ENCODE results near the gene ANKRD33. TPM values are rescaled to one million over a fixed set of nuclear protein-coding genes. Genes with fewer than 3 reads are reported as not detected.

The ANKRD33 gene, protein sequence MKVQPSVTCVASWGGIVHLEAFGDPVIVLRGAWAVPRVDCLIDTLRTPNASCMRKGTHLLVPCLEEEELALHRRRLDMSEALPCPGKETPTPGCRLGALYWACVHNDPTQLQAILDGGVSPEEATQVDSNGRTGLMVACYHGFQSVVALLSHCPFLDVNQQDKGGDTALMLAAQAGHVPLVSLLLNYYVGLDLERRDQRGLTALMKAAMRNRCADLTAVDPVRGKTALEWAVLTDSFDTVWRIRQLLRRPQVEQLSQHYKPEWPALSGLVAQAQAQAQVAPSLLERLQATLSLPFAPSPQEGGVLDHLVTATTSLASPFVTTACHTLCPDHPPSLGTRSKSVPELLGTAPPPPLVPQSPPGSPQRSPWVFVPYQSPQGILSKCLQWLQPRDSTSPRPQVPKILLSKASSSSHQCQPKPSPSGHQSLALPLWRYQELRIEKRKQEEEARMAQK
- total RNA-seq = not detected

GRCh38 chr12:51887476-51888315 lies at the start of gene ANKRD33:
TSS of gene ANKRD33 (plus strand) at chr12:51888103. CDS start at chr12:51888187, 84 bp downstream.
- ChIA-PET CTCF (interaction anchor here (0.5 to 5.2 kb wide), 6 partner anchors 12 to 349 kb away, joined by 3 to 22 read pairs (median 4); no protein-coding TSS in a partner anchor), POLR2A (no interaction called here)
- ATAC-seq = no peak
- Mint-ChIP-seq H3K27ac (no peak within 1 kb of the TSS), H3K4me1 (peaks cover 19% of the 10 kb centered on the region), H3K27me3 (no peaks in the 10 kb centered on the region), H3K4me3 (no peak within 1 kb of the TSS), H3K36me3 (ENCODE audit: low read depth) (no peaks in the 10 kb centered on the region), H3K9me3 (ENCODE audit: low read depth) (peaks cover 4% of the 10 kb centered on the region)
- no peak for DNase-seq
- intact Hi-C loops (cut with DNase I, micrococcal nuclease) = loop anchor here in 1 of 2 experiments (2.0 kb wide), 2 partner anchors 59 to 83 kb away; no protein-coding TSS in a partner anchor

- intact Hi-C loops (cut with DNase I, micrococcal nuclease) = no loop called here
- ChIA-PET POLR2A (interaction anchor here (0.5 kb wide), 1 partner anchor 378 kb away, joined by 3 read pairs; no protein-coding TSS in a partner anchor), CTCF (no interaction called here)
- no peaks in the 10 kb centered on the region for H3K36me3 Mint-ChIP-seq (ENCODE audit: low read depth)
- H3K9me3 Mint-ChIP-seq (ENCODE audit: low read depth) = no peaks in the 10 kb centered on the region
- H3K4me3 Mint-ChIP-seq = no peak overlapping the region
- no peak overlapping the region for H3K27ac Mint-ChIP-seq
- DNase-seq (no peak), ATAC-seq (no peak)
- peaks cover 5% of the 10 kb centered on the region for H3K27me3 Mint-ChIP-seq
- no peaks in the 10 kb centered on the region for H3K4me1 Mint-ChIP-seq
Measured at GRCh38 chr12:51838762-51839161, 49.1 kb upstream of the ANKRD33 start.

GRCh38 chr12:51839310-51839947 lies 48.5 kb upstream of the ANKRD33 start:
- no peak for ATAC-seq
- ChIA-PET POLR2A (interaction anchor here (0.6 kb wide), 1 partner anchor 34 kb away, joined by 3 read pairs; no protein-coding TSS in a partner anchor), CTCF (interaction anchor here (0.7 kb wide), 1 partner anchor 484 kb away, joined by 3 read pairs; no protein-coding TSS in a partner anchor)
- H3K9me3 Mint-ChIP-seq (ENCODE audit: low read depth) = no peaks in the 10 kb centered on the region
- no peak overlapping the region for H3K27ac Mint-ChIP-seq
- no peaks in the 10 kb centered on the region for H3K4me1 Mint-ChIP-seq
- H3K27me3 Mint-ChIP-seq = peaks cover 8% of the 10 kb centered on the region
- intact Hi-C loops (cut with DNase I, micrococcal nuclease) = no loop called here
- DNase-seq = no peak
- no peak overlapping the region for H3K4me3 Mint-ChIP-seq
- H3K36me3 Mint-ChIP-seq (ENCODE audit: low read depth) = no peaks in the 10 kb centered on the region

- intact Hi-C loops (cut with DNase I, micrococcal nuclease) = no loop called here
- DNase-seq (no peak), ATAC-seq (no peak)
- H3K4me1 Mint-ChIP-seq = peaks cover under 1% of the 10 kb centered on the region
- H3K27ac Mint-ChIP-seq = no peak overlapping the region
- POLR2A ChIA-PET = no interaction called here
- H3K4me3 Mint-ChIP-seq = no peak overlapping the region
- no peaks in the 10 kb centered on the region for H3K36me3 Mint-ChIP-seq (ENCODE audit: low read depth)
- no peaks in the 10 kb centered on the region for H3K9me3 Mint-ChIP-seq (ENCODE audit: low read depth)
- CTCF ChIA-PET = interaction anchor here (0.6 to 1.0 kb wide), 2 partner anchors 10 to 17 kb away, joined by 3 to 4 read pairs; no protein-coding TSS in a partner anchor
- H3K27me3 Mint-ChIP-seq = peaks cover 20% of the 10 kb centered on the region
Measured at GRCh38 chr12:51840966-51841365, 46.9 kb upstream of the ANKRD33 start.

- CTCF ChIA-PET = interaction anchor here (0.6 to 1.0 kb wide), 2 partner anchors 18 to 1156 kb away, joined by 3 to 4 read pairs; no protein-coding TSS in a partner anchor
Measured at GRCh38 chr12:51841727-51842126, 46.2 kb upstream of the ANKRD33 start.

GRCh38 chr12:51844854-51845253 lies 43.0 kb upstream of the ANKRD33 start:
- Mint-ChIP-seq H3K4me1 (peaks cover 9% of the 10 kb centered on the region), H3K4me3 (no peak overlapping the region), H3K9me3 (ENCODE audit: low read depth) (no peaks in the 10 kb centered on the region), H3K27ac (no peak overlapping the region), H3K27me3 (peaks cover 33% of the 10 kb centered on the region), H3K36me3 (ENCODE audit: low read depth) (no peaks in the 10 kb centered on the region)
- ATAC-seq (no peak), DNase-seq (no peak)
- ChIA-PET POLR2A (no interaction called here), CTCF (interaction anchor here (0.5 to 0.8 kb wide), 2 partner anchors 10 to 475 kb away, joined by 4 read pairs; no protein-coding TSS in a partner anchor)
- intact Hi-C loops (cut with DNase I, micrococcal nuclease) = no loop called here

More at GRCh38 chr12:51841727-51842126, 46.2 kb upstream of the ANKRD33 start:
- Mint-ChIP-seq H3K4me1 (peaks cover 5% of the 10 kb centered on the region), H3K9me3 (ENCODE audit: low read depth) (no peaks in the 10 kb centered on the region), H3K27me3 (peaks cover 26% of the 10 kb centered on the region), H3K27ac (no peak overlapping the region), H3K4me3 (no peak overlapping the region), H3K36me3 (ENCODE audit: low read depth) (no peaks in the 10 kb centered on the region)
- no peak for ATAC-seq
- intact Hi-C loops (cut with DNase I, micrococcal nuclease) = no loop called here
- POLR2A ChIA-PET = no interaction called here
- no peak for DNase-seq

DNA sequence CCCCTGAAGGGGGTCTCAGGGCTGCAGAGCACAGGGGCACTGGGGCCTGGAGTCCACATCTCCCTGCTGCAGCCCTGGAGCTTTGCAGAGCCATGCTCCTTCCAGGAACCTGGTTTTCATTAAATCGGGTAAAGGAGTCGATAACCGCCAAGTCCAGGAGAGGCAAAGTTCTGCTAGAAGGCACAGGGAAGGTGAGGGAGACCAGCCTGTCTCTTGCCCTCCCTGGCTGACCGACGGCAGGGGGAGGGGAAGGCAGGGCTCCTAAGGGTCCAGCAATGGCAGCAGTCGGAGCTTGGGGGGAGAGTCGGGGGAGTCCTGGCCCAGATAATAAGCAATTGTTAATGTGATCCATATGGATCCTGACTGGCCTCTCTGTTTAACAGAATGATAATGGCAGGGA lies 42.4 kb upstream of the ANKRD33 start:
- ChIA-PET CTCF (interaction anchor here (1.0 kb wide), 1 partner anchor 30 kb away, joined by 3 read pairs; no protein-coding TSS in a partner anchor), POLR2A (no interaction called here)
- no peak for DNase-seq
- Mint-ChIP-seq H3K27ac (no peak overlapping the region), H3K4me3 (no peak overlapping the region), H3K4me1 (peaks cover 9% of the 10 kb centered on the region), H3K9me3 (ENCODE audit: low read depth) (no peaks in the 10 kb centered on the region), H3K27me3 (peaks cover 33% of the 10 kb centered on the region), H3K36me3 (ENCODE audit: low read depth) (no peaks in the 10 kb centered on the region)
- no peak for ATAC-seq
- intact Hi-C loops (cut with DNase I, micrococcal nuclease) = no loop called here

DNA sequence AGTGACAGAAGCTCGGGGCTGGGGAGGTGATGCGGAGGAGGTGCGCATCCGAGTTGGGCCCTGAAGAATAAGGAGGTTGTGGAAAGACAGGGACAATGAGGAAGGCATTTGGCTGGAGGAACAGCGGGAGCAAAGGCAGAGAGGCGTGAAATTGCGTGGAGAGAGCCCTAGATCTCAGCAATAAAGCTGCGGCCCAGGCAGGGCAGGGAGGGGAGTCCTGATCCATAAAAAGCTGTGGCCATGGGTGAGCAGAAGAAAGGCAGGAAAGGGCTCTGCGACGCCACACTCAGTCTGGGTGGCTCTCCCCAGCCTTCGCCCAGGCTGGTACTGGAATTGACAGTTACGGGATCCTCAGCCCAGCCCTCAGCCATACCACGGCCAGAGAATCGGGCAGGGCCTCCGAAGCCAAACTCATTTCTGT lies 41.6 kb upstream of the ANKRD33 start:
- ChIA-PET POLR2A (interaction anchor here (0.7 kb wide), 1 partner anchor 770 kb away, joined by 3 read pairs; no protein-coding TSS in a partner anchor), CTCF (interaction anchor here (1.0 kb wide), 1 partner anchor 29 kb away, joined by 3 read pairs; no protein-coding TSS in a partner anchor)
- H3K27me3 Mint-ChIP-seq = peaks cover 33% of the 10 kb centered on the region
- peaks cover 10% of the 10 kb centered on the region for H3K4me1 Mint-ChIP-seq
- H3K27ac Mint-ChIP-seq = no peak overlapping the region
- DNase-seq (no peak), ATAC-seq (no peak)
- intact Hi-C loops (cut with DNase I, micrococcal nuclease) = no loop called here
- no peaks in the 10 kb centered on the region for H3K9me3 Mint-ChIP-seq (ENCODE audit: low read depth)
- no peak overlapping the region for H3K4me3 Mint-ChIP-seq
- no peaks in the 10 kb centered on the region for H3K36me3 Mint-ChIP-seq (ENCODE audit: low read depth)

- CTCF ChIA-PET = no interaction called here
- Mint-ChIP-seq H3K9me3 (ENCODE audit: low read depth) (no peaks in the 10 kb centered on the region), H3K36me3 (ENCODE audit: low read depth) (no peaks in the 10 kb centered on the region), H3K27ac (no peak overlapping the region), H3K27me3 (peaks cover 33% of the 10 kb centered on the region), H3K4me3 (peak overlapping the region; percentile 67), H3K4me1 (peaks cover 10% of the 10 kb centered on the region)
- intact Hi-C loops (cut with DNase I, micrococcal nuclease) = loop anchor here in 1 of 2 experiments (1.0 kb wide), 1 partner anchor 17 kb away; no protein-coding TSS in a partner anchor
- peak; percentile 57 for ATAC-seq
- peak; percentile 73 for DNase-seq
- POLR2A ChIA-PET = no interaction called here
Measured at GRCh38 chr12:51846911-51847642, 40.8 kb upstream of the ANKRD33 start.

- no peak for DNase-seq
- no peaks in the 10 kb centered on the region for H3K36me3 Mint-ChIP-seq (ENCODE audit: low read depth)
- H3K27ac Mint-ChIP-seq = no peak overlapping the region
- H3K9me3 Mint-ChIP-seq (ENCODE audit: low read depth) = no peaks in the 10 kb centered on the region
- ChIA-PET POLR2A (no interaction called here), CTCF (interaction anchor here (0.5 kb wide), 1 partner anchor 14 kb away, joined by 5 read pairs; no protein-coding TSS in a partner anchor)
- intact Hi-C loops (cut with DNase I, micrococcal nuclease) = loop anchor here in 1 of 2 experiments (1.0 kb wide), 1 partner anchor 17 kb away; no protein-coding TSS in a partner anchor
- peaks cover 33% of the 10 kb centered on the region for H3K27me3 Mint-ChIP-seq
- peak overlapping the region; percentile 23 for H3K4me3 Mint-ChIP-seq
- peaks cover 10% of the 10 kb centered on the region for H3K4me1 Mint-ChIP-seq
- peak; percentile 23 for ATAC-seq
Measured at GRCh38 chr12:51847643-51848325, 40.1 kb upstream of the ANKRD33 start.

Data from activated CD4-positive, alpha-beta T cell treated with anti-CD3 and anti-CD28 coated beads for 36 hours (primary cell).